Gastroesophageal sphincter (tissue), 3 donors: ENCODE measurements around the gene TLX1.
A peak's percentile ranks its signal among the peaks of the same experiment; 100 is the strongest.

Source experiments
- CTCF ChIP-seq, 4 experiments: fragments of 200-600 bp in 2 of 4; fragments of 450-650 bp in 2 of 4; sonication (generic) in 1 of 4; IDR thresholded peaks; one replicate each; pipeline ENCODE4 v1.5.1; 2017 to 2019; ENCODE audit warnings: antibody characterized with exemption in 4 of 4, mild to moderate bottlenecking in 2 of 4, moderate library complexity in 2 of 4
- EP300 ChIP-seq: sonication (generic); formaldehyde crosslinking; IDR thresholded peaks from one replicate; pipeline ENCODE4 v1.6.1; 2017; ENCODE audit warnings: antibody characterized with exemption, mild to moderate bottlenecking
- POLR2A ChIP-seq, 2 donors: fragments of 450-650 bp; IDR thresholded peaks; one replicate each; pipeline ENCODE4 v1.6.1; 2017; ENCODE audit warnings: antibody characterized with exemption in 2 of 2, mild to moderate bottlenecking in 2 of 2, moderate library complexity in 1 of 2

- peak in 3 of 4 experiments; percentile 63 to 85 (median 75) for TF ChIP-seq CTCF (IDR thresholded peaks at IDR 0.05)
- TF ChIP-seq POLR2A (IDR thresholded peaks at IDR 0.05) = no peak
- no peak for TF ChIP-seq EP300
Observed at GRCh38 chr10:101095550-101096213, 35.4 kb upstream of the TLX1 start.
